Measurements from ENCODE around the gene NCL. TPM values are rescaled to one million over a fixed set of nuclear protein-coding genes. Genes with fewer than 3 reads are reported as not detected.
"Not testable (repeated sequence)": the region's sequence is repeated elsewhere in the genome, so short reads cannot be mapped to it uniquely, and the experiment has no call there.

NCL gene
- total and polyA plus RNA-seq, 8 donors: 280 to 988 (median 892) TPM

- no peaks in the 10 kb centered on the region for H3K36me3 ChIP-seq
- peaks cover 5 to 9% of the 10 kb centered on the region in 2 donors for H3K4me1 ChIP-seq
- H3K27ac ChIP-seq: no peak overlapping the region
- peaks cover 0 to 4% of the 10 kb centered on the region in 2 donors for H3K9me3 ChIP-seq
- peak overlapping the region; percentile 41 to 49 for H3K4me3 ChIP-seq
- DNase-seq: peak; percentile 76 to 94 (median 88)
- peak; percentile 99 for ATAC-seq
- intact Hi-C loops (cut with DNase I): loop anchor here in 1 of 2 donors (10.0 kb wide), 2 partner anchors 177 to 307 kb away; no protein-coding TSS in a partner anchor
- TF ChIP-seq CTCF (IDR thresholded peaks at IDR 0.05): peak; percentile 70 to 84
- H3K27me3 ChIP-seq: peaks cover 0 to 48% of the 10 kb centered on the region in 2 donors
Measured at GRCh38 chr2:231411831-231412617, 52.3 kb downstream of the NCL start.

GRCh38 chr2:231411237-231411636 is 53.0 kb downstream of the NCL start:
- DNase-seq: no peak
- Histone ChIP-seq H3K36me3 (no peaks in the 10 kb centered on the region), H3K4me3 (no peak overlapping the region), H3K4me1 (peaks cover 5 to 9% of the 10 kb centered on the region in 2 donors), H3K27ac (no peak overlapping the region), H3K9me3 (peaks cover 0 to 4% of the 10 kb centered on the region in 2 donors), H3K27me3 (peaks cover 0 to 48% of the 10 kb centered on the region in 2 donors)
- ATAC-seq: no peak
- TF ChIP-seq CTCF (IDR thresholded peaks at IDR 0.05): no peak
- intact Hi-C loops (cut with DNase I): loop anchor here in 1 of 2 donors (10.0 kb wide), 2 partner anchors 176 to 306 kb away; no protein-coding TSS in a partner anchor

GRCh38 chr2:231410293-231411004 is 53.8 kb downstream of the NCL start:
- DNase-seq (no peak), ATAC-seq (no peak)
- Histone ChIP-seq H3K9me3 (peaks cover 0 to 4% of the 10 kb centered on the region in 2 donors), H3K27ac (no peak overlapping the region), H3K27me3 (peaks cover 0 to 48% of the 10 kb centered on the region in 2 donors), H3K4me1 (peaks cover 5 to 9% of the 10 kb centered on the region in 2 donors), H3K36me3 (no peaks in the 10 kb centered on the region), H3K4me3 (no peak overlapping the region)
- intact Hi-C loops (cut with DNase I): loop anchor here in 1 of 2 donors (10.0 kb wide), 2 partner anchors 176 to 306 kb away; no protein-coding TSS in a partner anchor
- no peak for TF ChIP-seq CTCF (IDR thresholded peaks at IDR 0.05)

GRCh38 chr2:231409776-231410175 is 54.5 kb downstream of the NCL start:
- Histone ChIP-seq H3K9me3 (peaks cover 0 to 4% of the 10 kb centered on the region in 2 donors), H3K27me3 (peaks cover 0 to 45% of the 10 kb centered on the region in 2 donors), H3K4me1 (peaks cover 5 to 9% of the 10 kb centered on the region in 2 donors), H3K4me3 (no peak overlapping the region), H3K27ac (no peak overlapping the region), H3K36me3 (no peaks in the 10 kb centered on the region)
- DNase-seq (no peak), ATAC-seq (no peak)
- no peak for TF ChIP-seq CTCF (IDR thresholded peaks at IDR 0.05)
- intact Hi-C loops (cut with DNase I): loop anchor here in 1 of 2 donors (10.0 kb wide), 2 partner anchors 175 to 305 kb away; no protein-coding TSS in a partner anchor

- H3K4me1 ChIP-seq; H3K36me3 ChIP-seq; H3K4me3 ChIP-seq; H3K9me3 ChIP-seq; H3K27ac ChIP-seq; intact Hi-C loops (cut with DNase I); ATAC-seq; DNase-seq: not testable (repeated sequence)
- peaks cover 0 to 31% of the 10 kb centered on the region in 2 donors for H3K27me3 ChIP-seq
Measured at GRCh38 chr2:231408304-231408703, 56.0 kb downstream of the NCL start.

GRCh38 chr2:231407686-231408085 is 56.6 kb downstream of the NCL start:
- DNase-seq; H3K27ac ChIP-seq; H3K9me3 ChIP-seq; ATAC-seq; H3K4me1 ChIP-seq; H3K4me3 ChIP-seq; H3K36me3 ChIP-seq; intact Hi-C loops (cut with DNase I): not testable (repeated sequence)
- H3K27me3 ChIP-seq: peaks cover 0 to 24% of the 10 kb centered on the region in 2 donors

All from left lung (tissue), 10 donors.